AG20443 (cell line): ENCODE data around the gene TACC3.
A peak's percentile ranks its signal among the peaks of the same experiment; 100 is the strongest.

Experiments
- DNase-seq: peaks from one replicate; pipeline ENCODE4 v3.0.0; 2012; ENCODE audit warnings: low spot score, mixed read lengths

Gene TACC3

DNA sequence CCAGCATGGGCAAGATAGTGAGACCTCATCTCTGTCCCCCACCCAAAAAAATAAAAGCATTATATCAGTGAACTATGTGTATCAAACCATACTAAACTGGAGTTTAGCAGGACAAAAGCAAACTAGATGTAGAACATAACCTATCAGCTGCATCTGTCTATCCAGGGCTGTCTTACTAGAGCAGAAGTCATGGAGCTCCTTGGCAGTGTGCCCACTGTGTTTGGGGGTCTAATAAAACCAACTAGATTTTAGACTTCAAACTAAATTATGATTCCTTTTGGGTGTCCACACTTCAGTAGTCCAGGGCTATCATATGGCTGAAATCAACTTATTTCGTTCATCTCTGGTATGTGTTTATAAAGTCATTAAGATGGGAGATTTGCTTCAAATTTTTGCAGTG is 17.5 kb upstream of the TACC3 start:
- no peak for DNase-seq

DNA sequence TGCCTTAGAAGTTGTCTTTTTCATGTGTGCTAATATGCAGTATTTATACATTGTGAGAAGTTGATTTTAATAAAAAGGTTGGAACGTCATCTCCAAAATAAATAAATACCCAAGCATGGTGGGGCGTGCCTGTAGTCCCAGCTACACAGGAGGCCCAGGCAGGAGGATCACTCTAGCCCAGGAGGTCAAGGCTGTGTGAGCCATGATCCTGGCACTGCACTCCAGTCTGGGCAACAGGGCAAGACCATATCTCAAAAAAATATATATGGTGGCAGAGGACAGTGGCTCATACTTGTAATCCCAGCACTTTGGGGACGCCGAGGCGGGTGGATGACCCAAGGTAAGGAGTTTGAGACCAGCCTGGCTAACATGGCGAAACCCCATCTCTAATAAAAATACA is 15.6 kb upstream of the TACC3 start:
- DNase-seq, result no peak

DNA sequence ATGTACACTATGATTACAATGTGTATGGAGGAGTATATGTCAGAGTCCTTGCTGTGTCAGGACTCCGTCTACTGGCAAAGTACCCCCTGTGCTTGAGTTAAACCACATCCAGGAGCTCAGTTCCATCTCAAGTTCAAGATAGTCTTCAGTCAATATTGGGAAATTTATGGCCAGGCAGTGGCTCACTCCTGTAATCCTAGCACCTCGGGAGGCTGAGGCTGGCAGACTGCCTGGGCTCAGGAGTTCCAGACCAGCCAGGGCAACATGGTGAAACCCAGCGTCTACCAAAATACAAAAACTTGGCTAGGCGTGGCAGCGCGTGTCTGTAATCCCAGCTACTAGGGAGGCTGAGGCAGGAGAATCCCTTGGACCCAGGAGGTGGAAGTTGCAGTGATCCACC is 15.0 kb upstream of the TACC3 start:
- no peak for DNase-seq

- DNase-seq, result no peak
Measured at GRCh38 chr4:1708581-1708980, 12.7 kb upstream of the TACC3 start.

GRCh38 chr4:1711055-1711570 is 10.2 kb upstream of the TACC3 start:
- no peak for DNase-seq

- DNase-seq, result peak; percentile 73
Measured at GRCh38 chr4:1711571-1712215, 9.6 kb upstream of the TACC3 start.

DNA sequence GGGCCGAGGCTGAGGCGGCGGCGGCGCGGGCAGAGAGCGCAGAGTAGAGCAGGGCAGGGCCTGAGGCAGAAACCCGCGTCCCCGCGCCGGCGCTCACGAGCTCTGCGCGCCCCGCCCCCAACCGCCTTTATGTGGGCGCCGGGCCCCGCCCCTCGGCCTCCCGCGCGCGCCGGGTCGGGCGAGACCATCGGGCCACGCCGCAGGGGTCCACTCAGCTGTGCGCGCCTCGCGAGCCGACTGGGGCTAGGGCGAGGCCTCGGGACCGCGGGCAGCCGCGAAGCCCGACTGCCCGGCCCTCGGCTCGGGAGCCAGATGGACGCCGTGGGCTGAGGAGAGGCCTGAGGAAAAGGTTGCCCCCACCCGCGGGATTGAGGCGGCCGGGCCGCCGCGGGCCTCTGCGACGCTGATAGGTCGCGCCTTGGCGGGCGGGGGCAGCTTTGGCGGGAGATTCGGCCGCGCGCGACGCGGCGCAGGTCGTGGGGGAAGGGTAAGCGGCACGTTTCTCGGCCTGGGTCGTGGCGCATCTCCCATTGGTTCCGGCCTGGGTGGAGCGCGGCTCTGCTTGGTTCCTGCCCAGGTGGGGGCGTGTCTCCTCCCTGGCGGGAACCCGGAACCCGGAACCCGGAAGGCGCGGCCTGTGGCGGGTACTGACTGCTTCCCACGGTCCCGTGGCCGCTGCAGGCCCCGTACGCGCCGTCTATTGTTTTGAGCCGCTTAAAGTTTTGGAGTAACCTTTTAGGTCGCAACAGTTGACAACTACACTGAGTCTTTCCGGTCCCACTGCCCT is 8.9 kb upstream of the TACC3 start, which contains the start of gene SLBP:
TSS of gene SLBP (minus strand) at position 104 of the 787 bp plus-strand sequence. CDS start 131 bp downstream, outside the sequence.
- DNase-seq, result peak; percentile 97

DNA sequence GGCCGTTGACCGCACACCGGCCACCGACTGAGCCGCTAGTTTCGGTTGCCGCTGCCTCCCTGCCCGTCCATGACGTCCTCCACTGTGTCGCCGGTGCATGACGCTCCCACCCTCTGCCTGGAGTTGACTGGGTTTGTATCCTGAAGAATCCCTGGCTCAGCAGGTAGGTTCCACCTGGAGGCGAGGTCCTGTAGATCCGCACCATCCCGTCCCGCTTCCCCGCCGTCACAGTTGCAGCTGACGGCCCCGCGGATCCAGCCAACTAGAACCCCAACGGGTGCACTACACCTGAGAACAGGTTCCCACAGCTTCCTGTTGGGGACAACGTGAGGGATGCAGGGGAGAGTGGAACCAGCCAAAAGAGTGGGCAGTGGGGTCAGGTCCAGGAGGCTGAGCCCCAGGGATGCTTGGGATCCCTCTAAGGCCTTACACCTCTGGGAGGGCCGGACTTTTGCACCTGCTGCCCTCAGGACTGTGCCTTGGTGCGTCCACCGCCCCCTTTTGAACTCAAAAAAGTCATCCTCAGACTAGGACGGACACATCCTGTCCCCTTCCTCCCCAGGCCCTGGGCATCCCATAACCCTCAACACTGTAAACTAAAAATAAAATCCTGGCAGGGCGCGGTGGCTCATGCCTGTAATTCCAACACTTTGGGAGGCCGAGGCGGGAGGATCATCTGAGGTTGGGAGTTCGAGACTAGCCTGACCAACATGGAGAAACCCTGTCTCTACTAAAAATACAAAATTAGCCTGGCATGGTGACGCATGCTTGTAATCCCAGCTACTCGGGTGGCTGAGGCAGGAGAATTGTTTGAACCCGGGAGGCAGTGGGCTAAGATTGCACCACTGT is 8.1 kb upstream of the TACC3 start:
- DNase-seq, result no peak

GRCh38 chr4:1714303-1715001 is 6.9 kb upstream of the TACC3 start:
- DNase-seq, result no peak

- no peak for DNase-seq
Measured at GRCh38 chr4:1715002-1715758, 6.1 kb upstream of the TACC3 start.

DNA sequence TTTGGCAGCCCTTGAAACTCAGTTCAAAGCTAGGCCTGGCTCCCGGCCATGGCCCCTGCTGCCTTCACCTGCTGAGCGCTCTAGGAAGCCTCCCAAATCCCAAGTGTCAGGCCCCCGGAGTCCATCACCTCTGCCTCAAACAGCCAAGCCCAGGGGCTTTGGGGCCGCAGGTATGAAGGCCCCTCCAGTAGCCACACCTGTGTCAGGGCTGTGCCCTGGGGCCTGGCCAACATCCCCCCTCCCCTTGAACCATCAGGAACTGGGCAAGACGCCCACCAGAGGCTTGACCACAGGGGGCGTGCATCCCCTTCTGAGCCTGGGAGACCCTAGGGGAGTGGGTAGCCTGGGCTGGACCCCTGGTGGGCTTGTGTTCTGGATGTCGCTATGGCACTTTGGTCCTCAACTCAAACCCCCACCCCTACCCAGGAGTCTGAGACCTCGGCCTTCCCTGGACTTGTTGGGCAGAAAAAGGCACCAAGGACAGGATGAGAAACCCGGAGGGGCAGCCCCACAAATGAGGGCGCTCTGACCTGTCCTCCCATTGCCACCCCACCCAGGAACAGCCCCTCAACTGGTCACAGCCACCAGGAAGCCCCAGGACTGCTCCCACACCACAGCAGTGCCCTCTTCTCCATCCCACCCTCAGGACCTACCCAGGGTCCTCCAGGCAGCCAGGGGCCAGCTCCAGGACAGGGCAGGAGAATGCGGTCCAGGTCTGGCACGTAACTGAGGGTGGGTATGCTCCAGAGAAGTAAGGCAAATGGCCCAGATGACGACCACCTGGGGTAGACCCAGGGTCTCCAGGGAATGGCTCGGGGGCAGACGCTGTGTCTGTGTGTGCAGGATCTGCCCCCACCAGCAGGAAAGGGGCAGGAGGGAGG is 5.0 kb upstream of the TACC3 start:
- DNase-seq, result no peak

GRCh38 chr4:1717129-1718094 is 3.9 kb upstream of the TACC3 start:
- DNase-seq, result no peak

DNA sequence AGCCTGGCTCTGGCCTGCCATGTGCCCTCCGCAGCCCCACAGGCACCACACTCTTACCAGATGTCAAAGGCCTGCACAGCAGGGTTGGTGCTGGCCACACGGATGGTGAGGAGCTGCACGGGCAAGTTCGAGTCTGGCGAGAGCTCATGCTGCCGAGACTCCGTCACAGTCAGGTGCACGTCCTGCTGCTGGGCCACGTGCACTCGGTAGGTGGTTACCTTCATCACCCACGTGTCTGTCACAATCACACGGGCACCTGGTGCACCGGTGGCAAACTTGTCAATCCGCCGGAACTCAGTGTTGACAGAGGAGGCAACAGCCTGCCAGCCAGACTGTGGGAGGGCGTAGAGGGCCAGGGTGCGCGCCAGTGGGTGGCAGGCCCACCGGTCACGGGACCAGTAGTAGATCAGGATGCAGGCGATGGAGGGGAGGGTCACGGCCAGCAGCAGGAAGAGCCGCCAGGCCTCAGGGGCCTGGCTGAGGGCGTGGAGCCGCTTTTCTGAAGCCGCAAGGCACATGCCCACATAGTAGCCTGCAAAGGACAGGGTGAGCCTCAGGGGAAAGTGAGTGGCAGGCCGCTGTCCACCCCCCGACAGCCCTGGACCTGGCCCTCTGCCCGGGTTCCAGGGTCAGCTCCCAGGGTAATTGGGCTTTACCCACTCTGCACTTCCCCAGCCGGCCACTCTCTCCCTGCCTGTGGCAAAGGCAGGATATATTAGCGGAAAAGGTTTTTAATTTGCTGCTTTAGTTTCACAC is 3.0 kb upstream of the TACC3 start:
- no peak for DNase-seq

- DNase-seq, result peak; percentile 68
Measured at GRCh38 chr4:1720163-1720983, 948 bp upstream of the TACC3 start.

DNA sequence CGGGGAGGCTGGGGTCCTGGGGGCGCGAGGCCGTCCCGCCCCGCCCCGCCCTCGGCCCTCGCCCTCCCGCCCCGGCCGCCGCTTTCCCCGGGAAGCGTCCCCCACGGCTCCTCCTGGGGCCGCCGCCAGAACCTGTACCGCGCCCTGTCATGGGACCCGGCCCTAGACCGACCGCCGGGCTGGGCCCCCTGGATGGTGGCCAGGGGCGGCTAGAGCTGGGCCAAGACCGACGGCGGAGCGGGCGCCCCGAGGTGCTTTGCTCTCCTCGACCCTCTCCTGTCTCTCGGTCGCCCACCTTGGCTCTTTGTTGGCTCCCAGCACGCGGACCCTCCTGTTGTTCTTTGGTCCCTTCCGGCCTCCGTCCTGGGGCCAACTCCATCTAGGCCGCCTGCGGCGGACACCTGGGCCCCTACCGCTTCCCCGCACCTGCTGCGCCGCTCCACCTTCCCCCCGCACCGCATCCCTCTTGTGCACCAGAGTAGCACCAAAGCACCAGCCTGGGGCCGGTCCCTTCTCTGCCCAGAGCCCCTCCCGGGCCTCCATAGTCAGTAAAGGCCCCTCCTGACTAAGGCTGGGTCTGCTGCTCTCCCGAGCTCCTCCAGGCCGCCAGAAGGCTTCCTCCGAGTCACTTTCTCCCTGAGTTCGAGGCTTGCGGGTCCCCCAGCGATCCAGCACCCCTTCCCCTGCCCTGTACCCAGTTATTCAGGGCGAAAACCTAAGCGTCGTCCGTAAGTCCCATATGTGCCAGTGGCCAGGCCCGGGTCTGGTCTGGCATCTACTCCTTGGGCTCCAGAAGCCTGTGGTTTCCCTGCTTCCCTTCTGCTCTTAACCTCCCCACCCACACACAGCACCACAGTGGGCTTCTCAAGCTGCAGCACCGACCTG is 587 bp downstream of the TACC3 start:
- DNase-seq, result no peak

DNA sequence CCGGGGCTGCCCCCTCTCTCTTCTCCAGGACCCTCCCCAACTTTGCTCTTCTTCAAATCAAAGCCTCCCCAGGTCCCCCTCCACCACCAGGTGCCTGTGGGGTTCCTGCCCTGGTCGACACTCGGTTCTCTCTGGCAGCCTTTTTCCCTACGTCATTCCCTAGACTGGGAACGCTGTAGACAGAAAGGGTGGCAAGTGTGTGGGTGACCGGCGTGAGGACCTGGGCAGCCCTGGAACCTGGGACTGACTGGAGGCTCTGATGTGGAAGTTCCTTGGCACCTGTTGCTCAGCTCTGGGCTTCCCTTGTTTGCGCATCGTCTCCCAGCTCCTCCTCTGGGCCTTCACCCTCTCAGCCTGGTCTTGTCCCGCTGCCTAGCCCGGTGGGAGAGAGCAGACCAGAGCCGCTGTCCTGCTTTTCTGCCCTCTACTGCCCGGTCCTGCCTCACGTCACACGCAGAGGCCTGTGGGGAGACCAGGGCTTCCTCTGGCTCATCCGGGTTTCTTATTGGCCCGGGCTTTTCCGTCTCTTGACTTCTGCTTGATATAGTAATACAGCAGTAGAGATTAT is 1.3 kb downstream of the TACC3 start:
- DNase-seq, result no peak
